GM12878 (cell line): Measurements from ENCODE around the gene PRKAG2. TPM values are rescaled to one million over a fixed set of nuclear protein-coding genes. Genes with fewer than 3 reads are reported as not detected.

Experiments used
- ATAC-seq: fragments of 200-7000 bp; cut with Tn5 transposase; 3 replicates; pipeline ENCODE4 v1.9.1; 2020; ENCODE audit warnings: mild to moderate bottlenecking, moderate library complexity
- BruUV-seq: library from RNA; stranded (reverse); fragments of 400-500 nt; replicated peaks from 2 replicates; lab custom pipeline; 2021; lab: Mats Ljungman, UMichigan
- CTCF ChIA-PET: fragments of 300-600 bp; sonication (Branson Sonifier 250); formaldehyde crosslinking; extraction: SDS; loops from one replicate; lab custom pipeline; 2021; ENCODE audit warnings: inconsistent platforms; lab: Yijun Ruan, JAX
- POLR2A ChIA-PET: fragments of 350-600 bp; formaldehyde crosslinking; extraction: SDS; loops from one replicate; lab custom pipeline; 2021; ENCODE audit warnings: inconsistent platforms; lab: Charles Lee
- RAD21 ChIA-PET: fragments of 300-600 bp; sonication (Branson Sonifier 250); formaldehyde crosslinking; loops from one replicate; lab custom pipeline; 2023; ENCODE audit warnings: antibody characterized with exemption; ENCODE audit not compliant: unreplicated experiment; lab: Charles Lee
- SMC1A ChIA-PET: fragments of 300-600 bp; sonication (Branson Sonifier 250); formaldehyde crosslinking; loops from one replicate; lab custom pipeline; 2023; ENCODE audit not compliant: unreplicated experiment, uncharacterized antibody; lab: Charles Lee
- DNase-seq: peaks from one replicate; pipeline ENCODE4 v3.0.0-alpha.2; 2011; ENCODE audit warnings: low read depth, low spot score
- FAIRE-seq: peaks from 3 replicates; lab custom pipeline; 2011; peaks lifted over from hg19 to GRCh38; lab: Jason Lieb, UNC
- H2AFZ ChIP-seq: 2 replicates; pipeline ENCODE4 v1.6.0; 2011; ENCODE audit warnings: low read depth, low read length, control low read depth; ENCODE audit not compliant: control insufficient read depth
- H3K27ac ChIP-seq: 2 replicates; pipeline ENCODE4 v1.5.1; 2011; ENCODE audit warnings: control low read depth; ENCODE audit not compliant: control insufficient read depth, insufficient read depth
- H3K27me3 ChIP-seq, 2 experiments: replicated peaks in 1 of 2; 2 replicates each; pipeline versions ENCODE4 v1.6.0 to v1.6.1; 2011; ENCODE audit warnings: low read length in 1 of 2; ENCODE audit not compliant: control insufficient read depth in 2 of 2, insufficient read depth in 2 of 2
- H3K36me3 ChIP-seq, 2 experiments: 2 replicates each; pipeline ENCODE4 v1.5.1; 2011; ENCODE audit warnings: low read length in 1 of 2; ENCODE audit not compliant: control insufficient read depth in 2 of 2, insufficient read depth in 2 of 2
- H3K4me1 ChIP-seq: 2 replicates; pipeline ENCODE4 v1.6.1; 2011; ENCODE audit warnings: mild to moderate bottlenecking, low read length, moderate library complexity, mixed read lengths; ENCODE audit not compliant: control insufficient read depth, insufficient read depth
- H3K4me2 ChIP-seq: 2 replicates; pipeline ENCODE4 v1.6.0; 2011; ENCODE audit warnings: control low read depth; ENCODE audit not compliant: control insufficient read depth, insufficient read depth
- H3K4me3 ChIP-seq: fragments of 200-600 bp; sonication (generic); 2 replicates; pipeline ENCODE4 v1.5.1; 2016
- H3K79me2 ChIP-seq: 2 replicates; pipeline ENCODE4 v1.6.0; 2011; ENCODE audit warnings: low read length; ENCODE audit not compliant: control insufficient read depth, insufficient read depth
- H3K9ac ChIP-seq: 2 replicates; pipeline ENCODE4 v1.8.0; 2011; ENCODE audit warnings: low read length, control low read depth, mixed read lengths; ENCODE audit not compliant: control insufficient read depth, insufficient read depth
- H3K9me3 ChIP-seq: replicated peaks from 3 replicates; pipeline ENCODE4 v1.5.1; 2011; ENCODE audit warnings: mild to moderate bottlenecking, low read length; ENCODE audit not compliant: control insufficient read depth, insufficient read depth
- H4K20me1 ChIP-seq: 2 replicates; pipeline ENCODE4 v1.6.0; 2011; ENCODE audit not compliant: control insufficient read depth, insufficient read depth
- BCL11A ChIP-seq: IDR thresholded peaks from 2 replicates; pipeline ENCODE4 v1.6.1; 2011; ENCODE audit warnings: low read depth, low read length
- BRCA1 ChIP-seq: IDR thresholded peaks from 2 replicates; pipeline ENCODE4 v1.6.1; 2011; ENCODE audit warnings: low read depth, low read length, improper control_type of control experiment
- CHD1 ChIP-seq: IDR thresholded peaks from 2 replicates; pipeline ENCODE4 v1.6.1; 2012; ENCODE audit warnings: low read depth, low read length, improper control_type of control experiment
- CREM ChIP-seq: IDR thresholded peaks from 2 replicates; pipeline ENCODE4 v1.6.1; 2014; ENCODE audit warnings: antibody characterized with exemption, low read depth
- MEF2A ChIP-seq: IDR thresholded peaks from 2 replicates; pipeline ENCODE4 v1.6.1; 2011; ENCODE audit warnings: low read depth, mild to moderate bottlenecking, low read length, moderate library complexity; ENCODE audit not compliant: insufficient read depth
- NFXL1 ChIP-seq: fragments of 450-650 bp; IDR thresholded peaks from 2 replicates; pipeline ENCODE4 v1.6.1; 2017; ENCODE audit warnings: antibody characterized with exemption, mild to moderate bottlenecking, borderline replicate concordance
- POLR2AphosphoS5 ChIP-seq: IDR thresholded peaks from 2 replicates; pipeline ENCODE4 v1.6.1; 2011; ENCODE audit warnings: mild to moderate bottlenecking, low read length, inconsistent platforms
- RCOR1 ChIP-seq: conservative IDR thresholded peaks from 2 replicates; pipeline ENCODE4 v1.6.1; 2012; ENCODE audit warnings: low read depth, low read length, improper control_type of control experiment
- WRNIP1 ChIP-seq: IDR thresholded peaks from 2 replicates; pipeline ENCODE4 v1.6.1; 2011; ENCODE audit warnings: low read depth, low read length, improper control_type of control experiment, borderline replicate concordance
- ZNF274 ChIP-seq: IDR thresholded peaks from one replicate; pipeline ENCODE4 v1.8.0; 2011; ENCODE audit not compliant: insufficient read length, insufficient read depth
- ZSCAN29 ChIP-seq: fragments of 450-650 bp; IDR thresholded peaks from 2 replicates; pipeline ENCODE4 v1.6.1; 2017; ENCODE audit warnings: mild to moderate bottlenecking, moderate library complexity
- ZZZ3 ChIP-seq: IDR thresholded peaks from 2 replicates; pipeline ENCODE4 v1.6.1; 2011; ENCODE audit warnings: low read depth; ENCODE audit not compliant: control insufficient read depth, insufficient read length
- WGBS: methylation state at CpG from one replicate; pipeline ENCODE4 v1.1.6; 2016; ENCODE audit warnings: low lambda C conversion rate; ENCODE audit not compliant: insufficient replicate concordance, insufficient coverage; ENCODE audit errors: missing lambda C conversion rate; 5-methylcytosine and 5-hydroxymethylcytosine counted together
- in situ Hi-C: fragments of 300-500 bp; cut with MboI; formaldehyde crosslinking; loops from 9 replicates; pipeline ENCODE4 v1.14.3; 2018; ENCODE audit warnings: mixed read lengths
- intact Hi-C: fragments of 100-400 bp; cut with micrococcal nuclease; formaldehyde crosslinking; loops from one replicate; pipeline ENCODE4 v1.14.2; 2022; ENCODE audit not compliant: unreplicated experiment
- polyA plus RNA-seq, 11 experiments: library from polyadenylated mRNA; depleted of rRNA in 4 of 11; unstranded in 6 of 11; stranded (reverse) in 5 of 11; fragments of >200 nt; fragmentation: Nextera tagmentation in 4 of 11; fragmentation: Illumina TruSeq in 1 of 11; extraction: Ambion mirVana in 4 of 11; extraction: Trizol in 1 of 11; gene quantifications; 1 replicate in 1 of 11; 2 replicates in 10 of 11; pipeline versions ENCODE4 v1.2.1 to v1.2.3, GENCODE V29; 2011 to 2016; ENCODE audit warnings: inconsistent platforms in 2 of 11, missing spikeins in 2 of 11, low read depth in 1 of 11
- total RNA-seq, 4 experiments: library from RNA; depleted of rRNA in 3 of 4; stranded (reverse); fragments of >200 nt in 3 of 4; fragmentation: Illumina TruSeq in 1 of 4; extraction: Trizol in 1 of 4; gene quantifications; 2 replicates each; pipeline versions ENCODE4 v1.2.1 to v1.2.3, GENCODE V29; 2013 to 2021
- TF ChIP-seq, protein P1 (sequence below): fragments of 450-650 bp; IDR thresholded peaks from 2 replicates; pipeline ENCODE4 v1.6.1; 2014; ENCODE audit warnings: mild to moderate bottlenecking
- TF ChIP-seq, protein P2 (sequence below): IDR thresholded peaks from 2 replicates; pipeline ENCODE4 v1.6.1; 2011; ENCODE audit warnings: borderline replicate concordance, low read depth, mild to moderate bottlenecking, moderate library complexity, low read length; ENCODE audit not compliant: insufficient read depth, poor library complexity, severe bottlenecking
- TF ChIP-seq, protein P3 (sequence below): fragments of 450-650 bp; IDR thresholded peaks from 2 replicates; pipeline ENCODE4 v1.6.1; 2017; ENCODE audit warnings: mild to moderate bottlenecking

Gene PRKAG2
- total and polyA plus RNA-seq, 10 of the 15 experiments (the other 5 are each of a cell fraction or from before 2014, with no cell fraction given), result 3.4 to 8.9 (median 6.8) TPM

DNA sequence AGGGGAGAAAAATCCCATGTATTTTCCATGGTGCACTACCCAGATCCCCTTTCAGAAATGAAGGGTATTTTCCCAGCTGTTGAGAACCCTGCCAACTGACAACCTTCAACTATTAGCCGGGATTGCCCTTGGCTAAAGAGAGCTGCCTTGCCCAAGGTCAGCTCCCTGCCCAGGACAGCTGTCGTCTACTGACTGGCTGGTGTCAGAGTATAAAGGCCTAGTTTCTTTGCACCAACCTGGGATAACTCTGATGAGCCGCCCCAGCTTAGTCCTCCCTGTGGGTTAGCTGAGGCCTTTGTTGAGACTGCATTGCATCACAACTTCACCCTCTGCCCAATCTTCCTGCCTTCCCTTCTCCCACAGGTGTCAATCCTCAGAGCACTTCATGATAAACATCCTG lies 210.0 kb downstream of the PRKAG2 start:
- Histone ChIP-seq H4K20me1 (no peaks in the 10 kb centered on the region), H3K27me3 (no peaks in the 10 kb centered on the region; a peak in 1 of 4 replicates)
- intact Hi-C loops, result no loop called here
- TF ChIP-seq MEF2A (no peak), ZNF274 (no peak), ZSCAN29 (no peak), CHD1 (no peak), BRCA1 (no peak), WRNIP1 (no peak), CREM (no peak), NFXL1 (no peak), BCL11A (no peak), ZZZ3 (no peak), RCOR1 (no peak), POLR2AphosphoS5 (no peak)
- TF ChIP-seq, protein P1, sequence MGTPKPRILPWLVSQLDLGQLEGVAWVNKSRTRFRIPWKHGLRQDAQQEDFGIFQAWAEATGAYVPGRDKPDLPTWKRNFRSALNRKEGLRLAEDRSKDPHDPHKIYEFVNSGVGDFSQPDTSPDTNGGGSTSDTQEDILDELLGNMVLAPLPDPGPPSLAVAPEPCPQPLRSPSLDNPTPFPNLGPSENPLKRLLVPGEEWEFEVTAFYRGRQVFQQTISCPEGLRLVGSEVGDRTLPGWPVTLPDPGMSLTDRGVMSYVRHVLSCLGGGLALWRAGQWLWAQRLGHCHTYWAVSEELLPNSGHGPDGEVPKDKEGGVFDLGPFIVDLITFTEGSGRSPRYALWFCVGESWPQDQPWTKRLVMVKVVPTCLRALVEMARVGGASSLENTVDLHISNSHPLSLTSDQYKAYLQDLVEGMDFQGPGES, result no peak
- TF ChIP-seq, protein P2, sequence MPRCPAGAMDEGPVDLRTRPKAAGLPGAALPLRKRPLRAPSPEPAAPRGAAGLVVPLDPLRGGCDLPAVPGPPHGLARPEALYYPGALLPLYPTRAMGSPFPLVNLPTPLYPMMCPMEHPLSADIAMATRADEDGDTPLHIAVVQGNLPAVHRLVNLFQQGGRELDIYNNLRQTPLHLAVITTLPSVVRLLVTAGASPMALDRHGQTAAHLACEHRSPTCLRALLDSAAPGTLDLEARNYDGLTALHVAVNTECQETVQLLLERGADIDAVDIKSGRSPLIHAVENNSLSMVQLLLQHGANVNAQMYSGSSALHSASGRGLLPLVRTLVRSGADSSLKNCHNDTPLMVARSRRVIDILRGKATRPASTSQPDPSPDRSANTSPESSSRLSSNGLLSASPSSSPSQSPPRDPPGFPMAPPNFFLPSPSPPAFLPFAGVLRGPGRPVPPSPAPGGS, result no peak
- TF ChIP-seq, protein P3, sequence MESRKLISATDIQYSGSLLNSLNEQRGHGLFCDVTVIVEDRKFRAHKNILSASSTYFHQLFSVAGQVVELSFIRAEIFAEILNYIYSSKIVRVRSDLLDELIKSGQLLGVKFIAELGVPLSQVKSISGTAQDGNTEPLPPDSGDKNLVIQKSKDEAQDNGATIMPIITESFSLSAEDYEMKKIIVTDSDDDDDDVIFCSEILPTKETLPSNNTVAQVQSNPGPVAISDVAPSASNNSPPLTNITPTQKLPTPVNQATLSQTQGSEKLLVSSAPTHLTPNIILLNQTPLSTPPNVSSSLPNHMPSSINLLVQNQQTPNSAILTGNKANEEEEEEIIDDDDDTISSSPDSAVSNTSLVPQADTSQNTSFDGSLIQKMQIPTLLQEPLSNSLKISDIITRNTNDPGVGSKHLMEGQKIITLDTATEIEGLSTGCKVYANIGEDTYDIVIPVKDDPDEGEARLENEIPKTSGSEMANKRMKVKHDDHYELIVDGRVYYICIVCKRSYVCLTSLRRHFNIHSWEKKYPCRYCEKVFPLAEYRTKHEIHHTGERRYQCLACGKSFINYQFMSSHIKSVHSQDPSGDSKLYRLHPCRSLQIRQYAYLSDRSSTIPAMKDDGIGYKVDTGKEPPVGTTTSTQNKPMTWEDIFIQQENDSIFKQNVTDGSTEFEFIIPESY, result no peak
- TF ChIP-seq, all 136 proteins: peak for 0
- DNase-seq, result no peak
- 87% methylated on average over 3 of the region's 3 CpGs for WGBS
- ChIA-PET CTCF (no interaction called here), RAD21 (no interaction called here), POLR2A (no interaction called here), SMC1A (no interaction called here)
- H3K79me2 ChIP-seq, result no peaks in the 10 kb centered on the region
- no peak overlapping the region for H3K4me2 ChIP-seq
- FAIRE-seq, result no peak
- BruUV-seq, result no TSS peak
- no peak overlapping the region for H3K9ac ChIP-seq
- H3K36me3 ChIP-seq, result no peaks in the 10 kb centered on the region
- no peak overlapping the region for H2AFZ ChIP-seq
- no peaks in the 10 kb centered on the region for H3K9me3 ChIP-seq
- no peak for ATAC-seq
- in situ Hi-C loops, result no loop called here
- no peak overlapping the region for H3K4me3 ChIP-seq
- no peak overlapping the region for H3K27ac ChIP-seq
- H3K4me1 ChIP-seq, result no peaks in the 10 kb centered on the region
